ENCODE data around the gene AMDHD1. TPM values are rescaled to one million over a fixed set of nuclear protein-coding genes. Genes with fewer than 3 reads are reported as not detected.

The AMDHD1 gene
- total and polyA plus RNA-seq, 10 of the 15 experiments (the other 5 are each of a cell fraction or from before 2014, with no cell fraction given): 0.04 to 0.28 (median 0.13) TPM; not detected in 4

GRCh38 chr12:95989504-95990123 is 46.5 kb downstream of the AMDHD1 start (continued):
- TF ChIP-seq IRF3 (IDR thresholded peaks at IDR 0.05) (no peak), POLR2AphosphoS5 (IDR thresholded peaks at IDR 0.05; ENCODE audit: low read length) (no peak), NR2C1 (IDR thresholded peaks at IDR 0.05) (no peak), MTA3 (IDR thresholded peaks at IDR 0.05; ENCODE audit: borderline replicate concordance, low read length) (no peak)

GRCh38 chr12:95990136-95990535 is 47.0 kb downstream of the AMDHD1 start:
- FAIRE-seq: no peak
- H3K27ac ChIP-seq (ENCODE audit: control insufficient read depth, insufficient read depth): no peak overlapping the region
- H3K4me2 ChIP-seq (ENCODE audit: control insufficient read depth, insufficient read depth): no peak overlapping the region
- in situ Hi-C loops (cut with MboI) (no loop called here), intact Hi-C loops (cut with micrococcal nuclease; ENCODE audit: unreplicated experiment) (no loop called here)
- POLR2A ChIA-PET: no interaction called here
- WGBS (ENCODE audit: insufficient coverage, insufficient replicate concordance, low lambda C conversion rate, missing lambda C conversion rate): 53% methylated on average over 7 of the region's 7 CpGs
- SMC1A ChIA-PET (ENCODE audit: uncharacterized antibody, unreplicated experiment): interaction anchor here (1.3 kb wide), 1 partner anchor 8 kb away, joined by 5 read pairs; no protein-coding TSS in a partner anchor
- H3K27me3 ChIP-seq (replicated peaks in 1 of 2; ENCODE audit: control insufficient read depth in 2 of 2, insufficient read depth in 2 of 2, low read length in 1 of 2): peaks cover 0 to 3% of the 10 kb centered on the region in 2 experiments; a peak in 2 of 4 replicates
- no peaks in the 10 kb centered on the region for H3K9me3 ChIP-seq (replicated peaks; ENCODE audit: control insufficient read depth, insufficient read depth, low read length)
- H4K20me1 ChIP-seq (ENCODE audit: control insufficient read depth, insufficient read depth): no peaks in the 10 kb centered on the region
- no TSS peak for BruUV-seq (replicated peaks)
- RAD21 ChIA-PET (ENCODE audit: unreplicated experiment): interaction anchor here (2.2 kb wide), 1 partner anchor 8 kb away, joined by 9 read pairs; no protein-coding TSS in a partner anchor
- CTCF ChIA-PET: interaction anchor here (1.7 to 2.7 kb wide), 2 partner anchors 9 to 73 kb away, joined by 5 to 23 read pairs; no protein-coding TSS in a partner anchor
- H3K4me1 ChIP-seq (ENCODE audit: control insufficient read depth, insufficient read depth, low read length): no peaks in the 10 kb centered on the region
- H2AFZ ChIP-seq (ENCODE audit: control insufficient read depth, low read depth, low read length): no peak overlapping the region
- H3K9ac ChIP-seq (ENCODE audit: control insufficient read depth, insufficient read depth, low read length): no peak overlapping the region
- DNase-seq (ENCODE audit: low read depth, low spot score): no peak
- no peaks in the 10 kb centered on the region for H3K79me2 ChIP-seq (ENCODE audit: control insufficient read depth, insufficient read depth, low read length)
- no peak for ATAC-seq
- H3K4me3 ChIP-seq: no peak overlapping the region
- H3K36me3 ChIP-seq (ENCODE audit: control insufficient read depth in 2 of 2, insufficient read depth in 2 of 2, low read length in 1 of 2): no peaks in the 10 kb centered on the region
- no peak for TF ChIP-seq USF2 (IDR thresholded peaks at IDR 0.05; ENCODE audit: borderline replicate concordance, low read depth, low read length)
- no peak for TF ChIP-seq TCF3 (IDR thresholded peaks at IDR 0.05; ENCODE audit: borderline replicate concordance, insufficient read depth, low read depth, low read length)
- no peak for TF ChIP-seq PKNOX1 (IDR thresholded peaks at IDR 0.05)
- no peak for TF ChIP-seq CEBPB (IDR thresholded peaks at IDR 0.05; ENCODE audit: borderline replicate concordance in 1 of 2, low read depth in 2 of 2, low read length in 2 of 2)
- TF ChIP-seq IRF5 (IDR thresholded peaks at IDR 0.05; ENCODE audit: borderline replicate concordance): no peak
- no peak for TF ChIP-seq CBX5 (IDR thresholded peaks at IDR 0.05; ENCODE audit: low read depth)
- no peak for TF ChIP-seq POU2F2 (IDR thresholded peaks at IDR 0.05; ENCODE audit: borderline replicate concordance, low read depth, low read length)
- TF ChIP-seq EED (IDR thresholded peaks at IDR 0.05; ENCODE audit: low read depth): no peak
- no peak for TF ChIP-seq YBX1 (IDR thresholded peaks at IDR 0.05)
- TF ChIP-seq ZNF207 (IDR thresholded peaks at IDR 0.05; ENCODE audit: borderline replicate concordance): no peak
- TF ChIP-seq NFXL1 (IDR thresholded peaks at IDR 0.05; ENCODE audit: borderline replicate concordance): no peak
- no peak for TF ChIP-seq IRF3 (IDR thresholded peaks at IDR 0.05)

Measured in GM12878 (cell line).